ENCODE data around the gene GRIK4.
"Not testable (repeated sequence)": the region's sequence is repeated elsewhere in the genome, so short reads cannot be mapped to it uniquely, and the experiment has no call there.

GRIK4 gene

GRCh38 chr11:120744016-120744994, 232.8 kb downstream of the GRIK4 start:
- H3K4me1 ChIP-seq, result peaks cover 11% of the 10 kb centered on the region
- in situ Hi-C loops (cut with MboI; ENCODE audit: low sequenced_read_pairs), result no loop called here
- H3K9me3 ChIP-seq, result no peaks in the 10 kb centered on the region
- no peaks in the 10 kb centered on the region for H3K36me3 ChIP-seq (replicated peaks)
- no peak for DNase-seq (ENCODE audit: low spot score in 2 of 2)
- no peaks in the 10 kb centered on the region for H3K27me3 ChIP-seq (ENCODE audit: low read depth)
- H3K4me3 ChIP-seq, result no peak overlapping the region

- in situ Hi-C loops (cut with MboI; ENCODE audit: low sequenced_read_pairs), result no loop called here
- Histone ChIP-seq H3K9me3 (no peaks in the 10 kb centered on the region), H3K4me1 (peaks cover 11% of the 10 kb centered on the region), H3K36me3 (replicated peaks) (no peaks in the 10 kb centered on the region), H3K4me3 (no peak overlapping the region), H3K27me3 (ENCODE audit: low read depth) (no peaks in the 10 kb centered on the region)
- no peak for DNase-seq (ENCODE audit: low spot score in 2 of 2)
Observed at GRCh38 chr11:120746376-120746775, 234.8 kb downstream of the GRIK4 start.

GRCh38 chr11:120746836-120747609, 235.5 kb downstream of the GRIK4 start:
- H3K9me3 ChIP-seq, result no peaks in the 10 kb centered on the region
- peaks cover 11% of the 10 kb centered on the region for H3K4me1 ChIP-seq
- no peak overlapping the region for H3K4me3 ChIP-seq
- no peak for DNase-seq (ENCODE audit: low spot score in 2 of 2)
- H3K36me3 ChIP-seq (replicated peaks), result no peaks in the 10 kb centered on the region
- H3K27me3 ChIP-seq (ENCODE audit: low read depth), result no peaks in the 10 kb centered on the region
- in situ Hi-C loops (cut with MboI; ENCODE audit: low sequenced_read_pairs), result no loop called here

GRCh38 chr11:120747850-120748814, 236.6 kb downstream of the GRIK4 start:
- no peaks in the 10 kb centered on the region for H3K36me3 ChIP-seq (replicated peaks)
- no peaks in the 10 kb centered on the region for H3K27me3 ChIP-seq (ENCODE audit: low read depth)
- H3K4me3 ChIP-seq, result no peak overlapping the region
- peaks cover 11% of the 10 kb centered on the region for H3K4me1 ChIP-seq
- in situ Hi-C loops (cut with MboI; ENCODE audit: low sequenced_read_pairs), result no loop called here
- H3K9me3 ChIP-seq, result no peaks in the 10 kb centered on the region
- no peak for DNase-seq (ENCODE audit: low spot score in 2 of 2)

GRCh38 chr11:120749395-120749794, 237.8 kb downstream of the GRIK4 start:
- in situ Hi-C loops (cut with MboI; ENCODE audit: low sequenced_read_pairs), result no loop called here
- DNase-seq (ENCODE audit: low spot score in 2 of 2), result no peak
- no peak overlapping the region for H3K4me3 ChIP-seq
- H3K36me3 ChIP-seq (replicated peaks), result no peaks in the 10 kb centered on the region
- no peaks in the 10 kb centered on the region for H3K27me3 ChIP-seq (ENCODE audit: low read depth)
- H3K4me1 ChIP-seq, result peaks cover 11% of the 10 kb centered on the region
- no peaks in the 10 kb centered on the region for H3K9me3 ChIP-seq

- in situ Hi-C loops (cut with MboI; ENCODE audit: low sequenced_read_pairs), result no loop called here
- H3K9me3 ChIP-seq, result no peaks in the 10 kb centered on the region
- DNase-seq (ENCODE audit: low spot score in 2 of 2), result no peak
- no peaks in the 10 kb centered on the region for H3K36me3 ChIP-seq (replicated peaks)
- no peaks in the 10 kb centered on the region; the same call in 1 of the 2 replicates for H3K4me1 ChIP-seq
- H3K27me3 ChIP-seq (ENCODE audit: low read depth), result no peaks in the 10 kb centered on the region
- H3K4me3 ChIP-seq, result no peak overlapping the region
Observed at GRCh38 chr11:120750647-120751549, 239.3 kb downstream of the GRIK4 start.

- Histone ChIP-seq H3K27me3 (ENCODE audit: low read depth) (no peaks in the 10 kb centered on the region), H3K4me1 (no peaks in the 10 kb centered on the region), H3K9me3 (no peaks in the 10 kb centered on the region), H3K36me3 (replicated peaks) (no peaks in the 10 kb centered on the region), H3K4me3 (no peak overlapping the region)
- in situ Hi-C loops (cut with MboI; ENCODE audit: low sequenced_read_pairs), result no loop called here
- DNase-seq (ENCODE audit: low spot score in 2 of 2), result no peak
Observed at GRCh38 chr11:120751550-120751949, 240.0 kb downstream of the GRIK4 start.

GRCh38 chr11:120752668-120753067, 241.1 kb downstream of the GRIK4 start:
- Histone ChIP-seq H3K4me1 (no peaks in the 10 kb centered on the region), H3K36me3 (replicated peaks) (no peaks in the 10 kb centered on the region), H3K4me3 (no peak overlapping the region), H3K9me3 (no peaks in the 10 kb centered on the region), H3K27me3 (ENCODE audit: low read depth) (no peaks in the 10 kb centered on the region)
- no peak for DNase-seq (ENCODE audit: low spot score in 2 of 2)
- in situ Hi-C loops (cut with MboI; ENCODE audit: low sequenced_read_pairs), result no loop called here

- no peaks in the 10 kb centered on the region for H3K27me3 ChIP-seq (ENCODE audit: low read depth)
- no peak overlapping the region for H3K4me3 ChIP-seq
- no peaks in the 10 kb centered on the region for H3K36me3 ChIP-seq (replicated peaks)
- H3K9me3 ChIP-seq, result no peaks in the 10 kb centered on the region
- no peak for DNase-seq (ENCODE audit: low spot score in 2 of 2)
- in situ Hi-C loops (cut with MboI; ENCODE audit: low sequenced_read_pairs), result no loop called here
- no peaks in the 10 kb centered on the region for H3K4me1 ChIP-seq
Observed at GRCh38 chr11:120756931-120757330, 245.4 kb downstream of the GRIK4 start.

GRCh38 chr11:120759046-120759445, 247.5 kb downstream of the GRIK4 start:
- DNase-seq (ENCODE audit: low spot score in 2 of 2), result no peak
- H3K4me1 ChIP-seq, result no peaks in the 10 kb centered on the region
- H3K36me3 ChIP-seq (replicated peaks), result no peaks in the 10 kb centered on the region
- in situ Hi-C loops (cut with MboI; ENCODE audit: low sequenced_read_pairs), result no loop called here
- no peaks in the 10 kb centered on the region for H3K27me3 ChIP-seq (ENCODE audit: low read depth)
- no peaks in the 10 kb centered on the region for H3K9me3 ChIP-seq
- no peak overlapping the region for H3K4me3 ChIP-seq

GRCh38 chr11:120765710-120766109, 254.2 kb downstream of the GRIK4 start:
- H3K27me3 ChIP-seq (ENCODE audit: low read depth); in situ Hi-C loops (cut with MboI; ENCODE audit: low sequenced_read_pairs); DNase-seq (ENCODE audit: low spot score in 2 of 2); H3K4me1 ChIP-seq; H3K36me3 ChIP-seq (replicated peaks); H3K9me3 ChIP-seq; H3K4me3 ChIP-seq: not testable (repeated sequence)

- no peak for DNase-seq (ENCODE audit: low spot score in 2 of 2)
- H3K36me3 ChIP-seq (replicated peaks), result no peaks in the 10 kb centered on the region
- in situ Hi-C loops (cut with MboI; ENCODE audit: low sequenced_read_pairs), result no loop called here
- H3K9me3 ChIP-seq, result no peaks in the 10 kb centered on the region; the same call in 1 of the 2 replicates
- H3K27me3 ChIP-seq (ENCODE audit: low read depth), result no peaks in the 10 kb centered on the region
- no peak overlapping the region for H3K4me3 ChIP-seq
- no peaks in the 10 kb centered on the region for H3K4me1 ChIP-seq
Observed at GRCh38 chr11:120766318-120766717, 254.8 kb downstream of the GRIK4 start.
